Measurements from ENCODE around the gene AXIN2.
A peak's percentile ranks its signal among the peaks of the same experiment; 100 is the strongest.

The AXIN2 gene, protein sequence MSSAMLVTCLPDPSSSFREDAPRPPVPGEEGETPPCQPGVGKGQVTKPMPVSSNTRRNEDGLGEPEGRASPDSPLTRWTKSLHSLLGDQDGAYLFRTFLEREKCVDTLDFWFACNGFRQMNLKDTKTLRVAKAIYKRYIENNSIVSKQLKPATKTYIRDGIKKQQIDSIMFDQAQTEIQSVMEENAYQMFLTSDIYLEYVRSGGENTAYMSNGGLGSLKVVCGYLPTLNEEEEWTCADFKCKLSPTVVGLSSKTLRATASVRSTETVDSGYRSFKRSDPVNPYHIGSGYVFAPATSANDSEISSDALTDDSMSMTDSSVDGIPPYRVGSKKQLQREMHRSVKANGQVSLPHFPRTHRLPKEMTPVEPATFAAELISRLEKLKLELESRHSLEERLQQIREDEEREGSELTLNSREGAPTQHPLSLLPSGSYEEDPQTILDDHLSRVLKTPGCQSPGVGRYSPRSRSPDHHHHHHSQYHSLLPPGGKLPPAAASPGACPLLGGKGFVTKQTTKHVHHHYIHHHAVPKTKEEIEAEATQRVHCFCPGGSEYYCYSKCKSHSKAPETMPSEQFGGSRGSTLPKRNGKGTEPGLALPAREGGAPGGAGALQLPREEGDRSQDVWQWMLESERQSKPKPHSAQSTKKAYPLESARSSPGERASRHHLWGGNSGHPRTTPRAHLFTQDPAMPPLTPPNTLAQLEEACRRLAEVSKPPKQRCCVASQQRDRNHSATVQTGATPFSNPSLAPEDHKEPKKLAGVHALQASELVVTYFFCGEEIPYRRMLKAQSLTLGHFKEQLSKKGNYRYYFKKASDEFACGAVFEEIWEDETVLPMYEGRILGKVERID

DNA sequence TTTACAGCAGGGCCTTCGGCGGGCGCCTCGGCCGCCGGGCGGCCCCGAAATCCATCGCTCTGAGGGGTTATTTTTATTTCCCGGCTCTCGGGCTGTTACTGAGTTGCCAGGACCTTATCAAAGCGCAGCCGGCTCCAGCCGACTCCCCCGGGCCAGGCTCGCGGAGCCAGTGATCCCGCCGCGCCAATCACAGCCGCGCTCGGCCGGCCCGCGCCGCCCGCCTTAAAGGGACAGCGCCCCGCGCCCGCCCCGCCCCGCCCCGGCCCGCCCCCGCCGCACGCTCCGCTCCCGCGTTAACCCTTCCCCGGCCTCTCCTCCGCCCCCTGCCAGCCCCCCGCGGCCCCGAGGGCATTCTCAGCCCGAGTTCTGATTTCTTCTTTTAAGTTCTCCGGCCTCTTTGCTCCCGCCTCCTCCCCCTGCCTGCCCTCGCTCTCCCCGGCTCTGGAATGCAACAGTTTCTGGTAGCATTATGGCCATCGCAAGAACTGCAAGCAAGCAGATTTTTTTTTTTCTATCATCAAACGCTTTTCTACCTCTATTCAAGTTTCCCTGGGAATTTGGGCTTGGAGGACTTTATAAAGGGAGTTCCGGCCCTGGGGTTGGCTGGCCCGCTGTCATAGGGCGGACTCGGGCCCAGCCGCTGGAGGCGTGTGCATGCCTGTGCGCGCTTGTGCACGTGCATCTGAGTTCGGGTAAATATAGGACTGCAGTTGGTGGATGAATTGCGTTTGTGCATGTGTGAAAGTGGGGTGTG, at the start of gene AXIN2:
TSS of gene AXIN2 (minus strand) at position 197 of the 754 bp plus-strand sequence. CDS start 3,028 bp downstream, outside the sequence.
- peak; percentile 67 to 77 for DNase-seq (ENCODE audit: low read depth in 2 of 2)

DNA sequence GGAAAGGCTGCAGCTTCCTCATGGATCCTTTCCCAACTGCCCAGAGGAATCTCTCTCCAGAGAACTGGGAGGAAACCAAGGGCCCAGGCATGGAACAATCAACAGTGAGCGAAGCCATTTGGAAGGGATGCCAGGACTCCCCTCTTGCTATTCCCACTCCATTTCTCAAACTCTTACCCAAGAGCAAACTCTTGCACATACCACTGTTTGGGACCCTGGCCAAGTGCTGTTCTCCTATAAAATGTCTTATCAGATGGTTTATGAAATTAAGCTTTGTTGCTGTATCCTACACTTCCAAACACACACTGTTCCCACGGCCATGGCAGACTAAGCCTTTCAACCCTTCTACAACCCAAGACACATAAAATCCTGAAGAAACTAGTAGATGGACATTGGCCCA, 48.3 kb upstream of the AXIN2 start:
- no peak for DNase-seq (ENCODE audit: low read depth in 2 of 2)

DNA sequence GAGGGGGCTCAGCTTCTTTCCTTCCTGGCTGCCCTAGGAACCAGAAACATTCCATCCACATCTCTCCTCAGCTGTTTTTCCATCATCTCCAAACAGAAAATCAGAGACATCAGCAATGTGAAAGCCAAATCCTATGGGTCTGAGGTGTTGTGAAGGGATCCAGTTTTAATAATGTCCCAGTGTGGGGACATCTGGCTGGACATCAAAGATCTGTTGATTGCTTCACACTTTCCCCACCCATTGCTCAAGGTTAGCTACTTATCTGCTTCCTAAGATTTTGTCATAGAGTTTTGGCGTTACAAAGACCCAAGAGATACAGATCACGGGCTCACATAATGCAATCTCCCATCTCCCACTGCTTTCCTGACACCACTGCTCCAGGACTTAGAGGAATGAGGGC, 47.8 kb upstream of the AXIN2 start:
- no peak for DNase-seq (ENCODE audit: low read depth in 2 of 2)

DNA sequence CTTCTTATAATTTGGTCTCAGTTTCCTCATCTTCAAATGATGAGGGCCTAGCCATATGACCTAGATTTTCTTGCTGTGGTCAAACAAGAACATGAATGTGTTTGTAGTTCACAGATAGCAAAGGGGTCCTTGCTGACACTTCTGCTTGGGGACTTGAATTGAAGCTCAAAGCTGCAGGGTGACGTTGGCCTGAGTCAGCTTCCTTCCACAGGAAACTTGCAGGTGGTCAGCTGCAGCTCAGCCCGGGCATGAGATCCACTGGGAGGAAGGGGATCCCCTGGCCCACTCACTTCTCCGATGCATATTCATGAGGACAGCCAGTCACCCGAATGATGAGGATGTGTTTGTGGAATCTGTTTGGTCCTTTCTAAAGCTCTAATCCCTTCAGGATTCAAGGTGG, 42.6 kb upstream of the AXIN2 start:
- DNase-seq (ENCODE audit: low read depth in 2 of 2): no peak

DNA sequence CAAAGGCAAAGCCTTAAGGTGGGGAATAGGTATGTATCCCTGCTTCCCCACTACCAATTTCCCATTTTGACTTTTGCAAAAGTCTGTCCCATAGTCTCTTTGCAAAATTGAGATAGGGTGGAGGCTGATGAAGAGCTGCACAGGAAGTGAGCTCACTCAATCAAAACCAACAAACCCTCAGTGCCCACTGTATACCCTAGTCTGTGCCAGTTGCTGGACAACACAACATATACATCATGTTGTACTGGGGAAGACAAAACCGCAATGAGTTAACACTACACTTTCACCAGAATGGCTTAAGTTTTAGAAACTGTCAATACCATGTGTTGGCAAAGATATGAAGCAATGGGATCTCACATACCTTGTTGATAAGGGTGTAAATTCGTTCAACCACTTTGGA, 40.4 kb upstream of the AXIN2 start:
- no peak for DNase-seq (ENCODE audit: low read depth in 2 of 2)

DNA sequence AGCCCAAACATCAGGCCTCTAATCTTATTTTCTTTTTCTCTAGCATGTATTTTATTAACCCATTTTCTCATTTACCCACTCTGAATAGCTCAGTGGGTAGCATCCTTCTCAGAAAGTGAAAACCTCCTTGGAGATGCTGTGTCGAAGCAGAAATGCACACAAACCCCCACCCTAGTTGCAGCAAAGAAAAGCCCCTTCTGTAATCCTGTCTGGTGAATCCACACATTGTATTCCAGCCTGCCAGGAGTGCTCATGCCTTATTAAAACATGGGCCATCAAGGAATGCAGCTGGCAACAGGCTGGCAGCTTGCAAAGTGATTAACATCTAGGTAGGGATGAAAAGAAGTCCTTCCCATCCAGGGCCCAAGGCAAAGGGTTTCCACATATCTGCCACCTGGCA, 39.7 kb upstream of the AXIN2 start:
- no peak for DNase-seq (ENCODE audit: low read depth in 2 of 2)

DNA sequence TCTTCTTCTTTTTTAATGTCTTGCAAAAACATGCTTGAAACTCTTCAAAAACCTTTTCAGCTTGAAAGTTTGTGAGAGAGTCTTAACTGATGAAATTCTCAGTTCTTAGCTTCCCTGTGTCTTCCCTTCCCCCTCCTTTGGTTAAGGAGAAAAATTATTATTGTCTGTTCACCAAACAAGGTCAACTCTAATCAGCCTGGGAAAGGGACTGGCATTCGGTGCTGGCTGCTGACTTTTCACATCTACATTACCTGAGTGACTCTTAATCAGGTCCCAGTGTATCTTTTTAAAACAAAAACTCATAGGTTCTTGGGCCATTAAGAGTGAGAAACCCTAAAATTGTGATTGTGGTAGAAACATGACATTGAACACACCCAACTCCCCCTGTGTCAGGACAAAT, 39.1 kb upstream of the AXIN2 start:
- DNase-seq (ENCODE audit: low read depth in 2 of 2): no peak

DNA sequence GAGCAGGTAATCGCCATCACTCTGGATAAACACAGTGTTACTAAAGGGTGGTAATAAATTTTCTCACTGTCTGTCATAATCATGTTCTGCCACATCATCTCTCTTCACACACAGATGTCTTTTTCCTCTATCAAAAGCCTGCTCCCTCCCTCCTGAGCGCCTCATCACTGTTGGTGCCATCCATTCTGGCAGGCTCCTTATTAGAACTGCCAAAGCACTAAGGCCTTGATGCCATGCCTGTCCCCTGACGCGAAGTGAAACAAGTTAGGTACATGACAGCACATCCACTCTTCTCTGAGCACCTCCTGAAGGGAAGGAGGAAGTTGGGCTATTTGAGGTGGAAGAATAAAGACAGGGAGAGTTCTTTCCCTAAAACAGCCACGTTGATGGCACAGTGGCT, 38.2 kb upstream of the AXIN2 start:
- DNase-seq (ENCODE audit: low read depth in 2 of 2): no peak

DNA sequence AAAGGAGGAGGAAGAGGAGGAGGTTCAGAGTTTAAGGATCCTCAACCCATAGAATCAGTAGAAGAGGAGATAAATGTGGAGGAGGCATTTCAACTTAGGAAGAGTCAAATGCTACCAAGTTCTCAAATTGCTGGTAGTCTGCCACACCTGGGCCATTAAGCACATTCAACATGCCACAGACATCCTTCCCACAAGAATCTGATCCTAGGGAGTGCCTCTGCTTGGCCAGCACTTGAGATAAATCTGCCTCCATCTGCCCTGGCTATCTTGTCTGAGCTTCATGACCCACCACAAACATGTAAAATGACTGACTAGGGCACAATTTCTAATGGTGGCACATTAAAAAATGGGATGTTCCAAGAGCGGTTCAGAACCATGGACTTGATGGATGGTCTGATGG, 37.3 kb upstream of the AXIN2 start:
- no peak for DNase-seq (ENCODE audit: low read depth in 2 of 2)

DNA sequence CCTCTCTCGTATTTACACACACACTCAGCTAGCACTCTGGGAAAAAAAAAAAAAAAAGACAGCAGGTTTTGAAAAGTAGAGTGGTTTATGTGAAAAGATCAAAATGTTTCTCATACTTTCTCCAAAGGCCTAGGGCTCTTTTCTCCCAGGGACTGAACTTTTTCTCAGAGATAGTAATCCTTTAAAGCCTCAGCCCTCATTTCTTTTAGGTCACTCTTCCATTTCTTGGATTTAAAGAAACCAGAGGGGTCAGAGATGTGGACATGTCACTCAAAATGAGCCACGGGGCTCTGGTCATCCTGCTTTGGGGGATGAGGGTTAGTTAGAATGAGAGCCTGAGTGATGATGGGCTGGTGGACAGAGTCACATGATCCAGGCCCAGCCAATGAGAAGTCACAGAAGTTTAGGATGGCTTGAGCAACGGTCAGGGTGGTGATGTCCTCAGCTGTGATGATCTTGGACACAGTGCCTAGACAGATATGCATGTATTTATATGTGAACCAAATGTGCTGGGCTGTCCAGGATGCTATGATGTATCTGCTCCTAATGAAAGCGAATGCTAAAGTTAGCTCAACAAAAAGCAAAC, 33.7 kb upstream of the AXIN2 start:
- no peak for DNase-seq (ENCODE audit: low read depth in 2 of 2)

DNA sequence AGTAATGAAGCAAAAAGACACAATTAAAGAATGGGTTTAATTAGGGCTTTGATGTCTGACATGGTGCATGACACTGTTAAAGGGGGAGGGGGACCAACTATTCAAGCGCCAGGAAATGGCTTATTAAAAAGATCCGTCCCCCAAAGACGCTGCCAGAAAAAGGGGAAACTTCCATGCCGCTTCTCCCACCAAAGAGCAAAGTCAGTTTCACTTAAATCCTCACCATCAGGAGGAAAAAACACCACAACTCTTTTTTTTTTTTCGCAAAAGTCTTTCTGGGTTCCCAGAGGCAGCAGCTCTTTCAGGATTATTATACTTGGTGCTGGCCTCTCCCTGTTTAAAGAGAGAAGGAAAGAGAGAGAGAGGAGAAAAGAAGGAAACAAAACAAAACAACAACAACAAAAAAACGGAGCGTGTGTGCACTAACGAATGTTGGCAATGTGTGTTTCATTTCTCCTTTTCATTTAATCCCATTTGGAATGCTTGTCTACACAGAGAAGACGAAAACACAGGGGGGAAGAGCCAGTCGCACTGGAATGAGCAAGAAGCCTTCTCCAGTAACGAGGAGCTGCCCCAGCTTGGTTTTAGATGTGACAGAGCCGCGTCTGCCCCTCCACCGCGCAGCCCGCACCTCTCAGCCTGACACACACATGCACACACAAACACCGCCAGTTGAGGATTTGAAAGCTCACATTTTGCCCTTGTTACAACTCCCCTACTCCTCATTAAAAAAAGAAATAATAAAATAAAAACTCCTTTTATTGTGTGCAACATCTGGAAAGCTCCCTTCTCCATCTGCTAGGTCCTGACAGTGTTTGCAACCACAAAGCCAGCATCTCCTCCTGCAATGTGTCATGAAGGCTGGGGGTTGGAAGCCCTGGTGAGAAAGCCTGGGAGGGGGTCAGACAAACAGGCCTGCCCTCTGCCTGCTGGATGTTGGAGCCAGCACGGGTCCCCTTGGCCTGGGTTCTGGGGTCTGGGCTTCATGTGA, 32.7 kb upstream of the AXIN2 start:
- no peak for DNase-seq (ENCODE audit: low read depth in 2 of 2)

DNA sequence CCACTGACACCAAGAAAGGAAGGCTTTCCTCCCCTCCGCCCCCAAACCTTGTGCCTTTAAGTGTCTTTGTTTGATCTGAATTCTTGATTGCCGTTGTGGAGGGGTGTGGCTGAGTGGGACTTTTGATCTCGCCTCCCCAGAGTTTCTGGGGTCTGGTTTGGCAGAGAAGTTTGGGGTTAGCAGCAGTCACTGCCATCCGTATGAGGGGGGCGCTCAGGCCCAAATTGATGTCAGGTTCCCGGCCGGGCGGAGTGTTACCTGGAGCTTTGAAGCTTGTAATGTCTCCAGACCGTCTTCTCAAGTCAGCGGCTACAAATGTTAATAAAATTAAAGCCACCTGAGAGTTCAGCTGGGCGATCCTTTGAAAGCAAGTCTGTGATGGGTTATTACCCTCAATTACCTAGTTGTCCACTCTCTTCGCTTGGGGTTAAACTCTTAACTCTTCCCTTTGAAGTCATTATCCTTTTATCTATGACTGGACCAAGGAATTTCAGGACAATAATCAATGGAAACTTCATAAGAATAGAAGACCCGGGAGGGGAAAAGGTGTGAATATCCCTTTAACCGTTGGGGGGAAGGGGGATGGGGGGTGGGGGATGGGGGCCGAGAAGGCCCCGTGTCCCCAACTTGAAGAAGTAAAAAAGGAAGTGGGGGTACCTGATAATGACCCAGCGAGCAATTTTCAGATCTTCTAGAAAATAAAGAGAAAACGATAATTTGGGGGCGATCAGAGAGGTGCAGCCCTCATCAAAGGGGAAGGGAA, 31.8 kb upstream of the AXIN2 start:
- DNase-seq (ENCODE audit: low read depth in 2 of 2): no peak

DNA sequence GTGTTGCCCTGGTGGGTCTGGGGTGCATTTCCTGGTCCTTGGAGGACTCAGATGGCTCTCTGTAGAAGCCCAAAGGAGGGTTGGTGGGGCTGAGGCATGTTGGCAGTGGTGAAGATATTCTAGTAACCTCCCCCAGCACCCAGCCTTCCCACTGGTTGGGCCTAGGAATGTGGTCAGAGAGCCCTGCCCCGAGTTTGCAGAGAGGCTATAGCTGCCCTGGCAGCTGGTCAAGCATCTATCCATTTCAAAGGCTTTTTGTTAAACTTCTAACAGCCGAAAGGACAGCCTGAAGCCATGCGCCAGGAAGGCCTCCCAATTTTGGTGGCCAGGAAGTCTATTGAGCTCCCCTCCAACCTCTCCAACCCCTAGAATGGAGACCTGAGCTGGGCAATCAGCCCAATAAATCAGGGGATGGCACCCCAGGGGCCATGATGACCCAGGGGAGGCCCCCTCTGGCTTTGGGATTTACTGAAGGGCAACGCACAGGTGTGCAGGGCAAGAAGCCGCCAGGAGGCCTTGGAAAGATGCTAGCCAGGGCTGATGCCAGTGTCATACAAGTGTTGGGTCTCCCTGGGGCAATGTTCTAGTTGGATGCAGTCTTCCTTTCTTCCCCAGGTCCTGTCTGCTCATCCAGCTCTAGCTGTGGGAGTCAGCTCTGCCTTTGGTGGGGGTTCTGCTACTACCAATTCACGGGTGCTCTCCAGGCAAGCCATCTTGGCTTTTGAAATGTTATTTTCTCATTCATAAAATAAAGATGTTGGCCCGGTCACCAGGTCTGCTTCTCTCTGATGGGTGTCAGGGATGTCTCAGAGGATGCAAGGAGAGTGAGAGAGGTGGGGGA, 30.9 kb upstream of the AXIN2 start:
- no peak for DNase-seq (ENCODE audit: low read depth in 2 of 2)

DNA sequence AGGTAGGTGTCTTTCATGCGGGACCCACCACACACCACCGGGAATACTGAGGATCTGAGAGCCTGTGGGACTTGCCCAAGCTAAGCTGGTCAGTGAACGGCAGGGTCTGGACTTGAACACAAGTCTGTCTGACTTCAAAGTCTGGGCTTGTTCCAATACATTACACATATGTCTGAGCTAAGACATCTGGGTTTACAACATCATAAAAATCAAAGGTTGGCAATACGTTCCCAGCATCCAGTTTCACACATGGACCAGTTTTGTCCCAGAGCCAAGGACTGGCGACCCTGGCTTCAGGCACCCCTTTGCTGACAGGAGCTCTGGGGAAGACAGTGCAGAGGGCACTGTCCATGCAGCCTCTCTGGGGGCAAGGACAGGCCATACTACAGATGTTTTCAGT, 27.9 kb upstream of the AXIN2 start:
- no peak for DNase-seq (ENCODE audit: low read depth in 2 of 2)

DNA sequence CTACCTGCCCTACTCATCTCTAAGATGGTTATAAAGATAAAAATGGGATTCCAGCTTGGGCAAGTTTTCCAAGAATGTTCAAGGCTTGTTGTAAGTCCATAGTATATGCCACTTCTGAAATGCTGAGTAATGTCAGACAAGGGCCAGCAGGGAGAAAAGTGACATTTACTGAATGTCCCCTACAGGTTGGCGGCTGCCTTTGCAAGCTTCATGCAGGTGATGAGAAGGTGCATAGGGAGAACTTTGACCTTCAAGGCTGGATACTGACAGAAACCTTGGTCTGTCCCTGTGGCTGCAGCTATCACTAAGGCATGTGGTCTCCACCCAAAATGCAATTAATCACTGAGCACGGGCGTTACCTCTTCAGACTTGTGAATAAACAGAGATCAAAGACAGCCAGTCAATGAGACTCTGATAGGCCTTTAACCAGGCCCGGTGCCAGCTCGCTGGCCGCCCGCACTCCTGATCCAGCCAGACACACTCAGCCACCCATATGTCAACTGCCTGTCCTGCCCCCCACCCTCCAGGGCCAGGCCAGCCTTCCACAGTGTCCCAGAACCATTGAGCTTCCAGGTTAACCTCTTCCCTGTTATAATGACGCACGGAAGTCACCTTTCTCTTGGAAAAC, 26.8 kb upstream of the AXIN2 start:
- DNase-seq (ENCODE audit: low read depth in 2 of 2): no peak

DNA sequence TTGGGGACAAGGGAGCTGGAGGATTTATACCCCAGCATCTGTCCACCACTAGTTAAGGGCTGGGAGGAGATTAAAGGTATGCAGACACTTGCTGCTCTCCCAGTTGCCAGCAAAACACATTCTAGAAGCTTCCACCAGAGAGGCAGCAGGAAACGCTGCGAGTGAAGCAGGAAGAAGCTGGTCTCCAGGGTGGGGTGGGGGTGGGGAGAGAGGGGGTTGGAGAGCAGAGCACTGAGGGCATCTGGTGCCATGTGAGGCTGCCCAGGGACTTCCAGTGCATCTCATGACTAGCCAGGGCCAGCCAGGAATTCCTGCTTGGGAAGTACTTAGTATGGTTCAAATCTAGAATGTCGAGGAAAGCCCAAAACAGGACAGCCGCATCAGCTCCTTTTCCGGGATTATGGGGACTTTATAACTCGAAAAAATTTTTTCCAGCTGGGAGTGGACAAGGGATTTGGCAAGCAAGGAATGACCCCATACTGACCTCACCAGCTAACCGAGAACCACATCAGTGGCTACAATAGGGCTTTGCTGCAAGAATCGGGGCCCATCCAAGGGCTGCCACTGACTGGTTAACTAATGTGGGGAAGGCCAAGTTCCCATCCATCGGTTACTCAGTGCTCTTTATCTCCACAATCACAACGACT, 26.2 kb upstream of the AXIN2 start:
- no peak for DNase-seq (ENCODE audit: low read depth in 2 of 2)

DNA sequence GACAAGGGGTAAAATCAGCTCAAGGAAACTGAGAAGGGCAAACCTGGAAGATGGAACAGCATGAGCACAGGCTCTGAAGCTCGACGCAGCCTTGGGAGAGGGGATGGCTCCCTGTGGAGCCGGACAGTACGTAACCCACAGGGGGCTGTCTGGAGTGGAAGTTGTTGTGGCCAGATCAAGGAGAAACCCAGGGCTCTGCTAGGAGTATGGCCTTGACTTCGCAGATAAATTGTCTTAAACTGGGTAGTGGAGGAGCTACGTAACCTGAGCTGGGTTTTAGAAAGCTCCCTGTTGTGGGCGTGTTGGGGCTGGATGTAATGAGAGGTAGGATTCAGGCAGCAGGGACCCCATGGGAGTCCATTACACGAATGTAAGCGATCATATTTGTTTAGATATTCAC, 25.5 kb upstream of the AXIN2 start:
- DNase-seq (ENCODE audit: low read depth in 2 of 2): no peak
